ENCODE data around the gene CBFA2T3.
"Not testable (repeated sequence)": the region's sequence is repeated elsewhere in the genome, so short reads cannot be mapped to it uniquely, and the experiment has no call there.

The CBFA2T3 gene

DNA sequence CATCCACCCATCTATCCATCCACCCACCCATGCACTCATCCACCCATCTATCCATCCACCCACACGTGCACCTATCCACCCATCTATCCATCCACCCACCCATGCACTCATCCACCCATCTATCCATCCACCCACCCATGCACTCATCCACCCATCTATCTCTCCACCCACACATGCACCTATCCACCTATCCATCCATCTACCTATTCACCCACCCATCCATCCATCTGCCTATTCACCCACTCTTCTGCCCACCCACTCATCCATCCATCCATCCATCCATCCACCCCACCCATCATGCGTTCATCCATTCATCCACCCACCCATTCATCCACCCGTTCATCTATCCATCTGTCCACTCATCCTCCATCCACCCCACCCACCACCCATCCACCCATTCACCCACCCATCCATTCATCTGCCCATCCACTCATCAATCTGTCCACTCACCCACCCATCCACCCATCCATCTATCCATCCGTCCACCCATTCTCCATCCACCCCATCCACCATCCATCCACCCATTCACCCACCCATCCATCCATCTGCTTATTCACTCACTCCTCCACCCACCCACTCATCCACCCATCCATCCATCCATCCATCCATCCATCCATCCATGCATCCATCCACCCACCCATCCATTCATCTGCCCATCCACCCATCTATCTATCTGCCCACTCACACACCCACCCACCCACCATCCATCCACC, 35.1 kb upstream of the CBFA2T3 start:
- no peak for DNase-seq

DNA sequence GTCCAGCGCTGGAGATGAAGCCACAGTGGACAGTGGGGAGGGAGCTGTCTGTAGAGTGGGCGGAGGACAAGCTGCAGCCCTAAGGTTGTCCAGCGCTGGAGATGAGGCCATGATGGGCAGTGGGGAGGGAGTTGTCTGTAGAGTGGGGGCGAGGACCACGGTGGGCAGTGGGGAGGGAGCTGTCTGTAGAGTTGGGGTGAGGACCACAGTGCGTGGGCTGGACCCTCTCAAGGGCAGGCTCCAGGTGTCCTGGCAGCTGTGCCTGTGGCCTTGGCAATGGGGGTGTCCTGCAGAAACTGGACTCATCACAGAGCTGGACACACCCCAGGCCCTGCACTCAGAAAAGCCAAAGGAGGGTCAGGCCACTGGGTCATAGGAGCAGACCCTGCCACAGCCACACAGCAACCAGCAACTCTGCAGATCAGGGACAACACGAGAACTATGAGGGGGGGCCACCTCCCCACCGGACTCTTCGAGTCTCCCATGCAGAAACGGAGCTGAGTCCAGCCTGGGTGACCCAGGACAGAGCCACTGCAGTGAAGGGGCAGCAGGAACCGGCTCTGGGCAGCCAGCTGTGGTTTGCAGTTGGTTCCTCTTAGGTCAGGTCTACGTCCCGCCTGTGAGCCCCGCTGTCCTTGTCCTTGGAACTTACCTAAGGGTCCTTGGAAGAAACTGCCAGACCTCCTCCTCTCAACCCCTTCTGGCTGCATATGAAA, 33.4 kb upstream of the CBFA2T3 start:
- no peak for DNase-seq

DNA sequence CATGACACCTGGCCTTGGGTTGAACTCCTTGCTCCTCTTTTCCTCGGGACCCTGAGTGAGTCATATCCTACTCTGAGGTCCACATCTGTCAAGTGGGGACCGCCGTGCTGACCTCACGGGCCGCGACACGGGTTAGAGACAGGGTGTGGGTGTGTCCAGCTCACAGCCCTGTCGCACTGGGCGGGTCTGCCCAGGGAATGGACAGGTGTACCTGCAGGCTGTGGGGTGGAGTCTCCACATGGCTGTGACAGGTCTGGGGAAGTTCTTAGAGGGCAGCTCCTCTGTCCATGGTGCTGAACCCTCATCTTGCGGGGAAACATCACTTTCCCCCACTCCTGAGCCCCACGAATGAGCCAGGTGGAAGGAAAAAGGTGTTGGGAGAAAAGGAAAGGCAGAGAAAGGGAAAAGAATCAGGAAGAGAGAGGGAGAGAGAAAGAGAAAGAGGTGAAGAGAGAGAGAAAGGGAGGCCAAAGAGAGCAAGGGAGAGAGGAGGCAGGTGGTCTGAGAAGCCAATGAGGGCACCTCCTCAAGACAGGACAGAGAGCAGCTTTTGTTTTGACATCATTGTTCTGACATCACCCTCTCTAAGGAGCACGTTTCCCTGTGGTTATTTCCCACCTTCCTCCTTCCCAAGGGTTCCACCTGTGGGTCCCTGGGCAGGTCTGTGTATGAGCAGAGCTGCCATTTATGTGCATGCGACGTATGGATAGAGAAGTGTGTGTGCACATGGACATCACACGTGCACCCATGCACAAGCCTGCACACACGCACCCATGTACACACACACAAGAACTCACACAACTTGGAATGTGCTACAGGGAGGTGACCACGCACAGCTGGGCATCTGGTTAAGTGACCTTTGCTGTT, 32.6 kb upstream of the CBFA2T3 start:
- DNase-seq: no peak

DNA sequence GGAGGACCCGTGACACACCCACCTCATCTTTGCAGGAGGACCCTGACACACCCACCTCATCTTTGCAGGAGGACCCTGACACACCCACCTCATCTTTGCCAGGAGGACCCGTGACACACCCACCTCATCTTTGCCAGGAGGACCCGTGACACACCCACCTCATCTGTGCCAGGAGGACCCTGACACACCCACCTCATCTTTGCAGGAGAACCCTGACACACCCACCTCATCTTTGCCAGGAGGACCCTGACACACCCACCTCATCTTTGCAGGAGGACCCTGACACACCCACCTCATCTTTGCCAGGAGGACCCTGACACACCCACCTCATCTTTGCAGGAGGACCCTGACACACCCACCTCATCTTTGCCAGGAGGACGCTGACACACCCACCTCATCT, 31.8 kb upstream of the CBFA2T3 start:
- DNase-seq: not testable (repeated sequence)

DNA sequence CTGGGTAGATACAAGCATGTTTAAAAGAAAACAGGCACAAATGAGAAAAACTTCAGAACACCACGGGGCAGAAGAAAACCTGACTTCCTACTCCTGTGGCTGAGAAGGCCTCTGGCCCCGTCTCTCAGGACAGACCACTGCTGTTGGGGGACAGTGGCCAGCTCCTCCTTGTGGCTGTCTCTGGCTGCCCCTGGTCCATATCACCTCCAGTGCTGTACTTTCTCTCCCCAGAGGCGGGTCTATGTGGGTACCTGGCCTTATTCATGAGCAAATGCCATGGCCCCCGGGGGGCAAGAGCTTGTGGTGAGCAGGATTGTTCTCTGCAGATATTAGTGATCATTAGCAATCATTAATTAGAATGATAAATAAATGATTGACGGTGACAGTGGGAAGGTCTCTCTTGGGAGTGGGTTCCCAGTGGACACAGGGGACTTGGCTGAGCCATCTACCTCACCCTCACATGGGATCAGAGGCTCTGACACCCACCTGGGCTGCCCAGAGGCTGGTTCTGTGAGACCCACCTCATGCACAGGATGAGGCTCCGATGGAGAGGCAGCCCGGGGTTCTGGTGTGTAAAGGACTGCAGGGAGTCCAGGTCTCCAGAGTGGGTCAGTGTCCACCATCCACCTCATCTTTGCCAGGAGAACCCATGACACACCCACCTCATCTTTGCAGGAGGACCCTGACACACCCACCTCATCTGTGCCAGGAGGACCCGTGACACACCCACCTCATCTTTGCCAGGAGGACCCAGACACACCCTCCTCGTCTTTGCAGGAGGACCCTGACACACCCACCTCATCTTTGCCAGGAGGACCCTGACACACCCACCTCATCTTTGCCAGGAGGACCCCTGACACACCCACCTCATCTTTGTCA, 30.6 kb upstream of the CBFA2T3 start:
- no peak for DNase-seq

DNA sequence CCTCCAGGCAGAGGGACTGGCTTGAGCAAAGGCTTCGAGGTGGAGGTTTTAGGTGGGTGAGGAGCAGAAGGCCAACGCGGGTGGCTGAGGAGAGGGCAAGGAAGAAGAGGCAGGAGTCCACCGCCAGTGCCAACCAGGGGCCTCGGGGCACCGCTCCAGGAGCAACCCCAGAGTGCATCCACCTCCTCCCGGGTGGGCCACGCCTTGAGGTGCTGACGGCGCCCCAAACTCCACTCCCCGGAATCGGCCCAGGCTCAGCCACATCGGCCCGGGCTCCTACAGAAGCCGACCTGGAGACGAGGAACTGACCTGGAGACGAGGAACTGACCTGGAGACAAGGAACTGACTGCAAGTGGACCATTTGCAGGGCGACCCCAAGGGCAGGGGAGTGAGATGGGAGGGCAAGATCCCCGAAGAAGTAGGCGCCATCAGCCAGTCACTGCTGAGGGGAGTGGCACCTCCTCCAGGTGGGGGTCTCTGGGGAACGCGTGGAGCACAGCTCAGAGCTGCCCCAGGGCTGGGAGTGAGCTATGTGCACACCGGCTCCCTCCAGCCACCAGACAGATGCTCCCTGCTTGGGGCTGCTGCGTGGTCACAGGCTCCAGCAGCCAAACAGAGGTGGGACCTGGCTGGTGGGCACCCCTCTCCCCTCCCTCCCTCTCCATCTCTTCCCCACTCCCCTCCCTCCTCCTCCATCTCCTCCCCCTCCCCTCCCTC, 29.2 kb upstream of the CBFA2T3 start:
- DNase-seq: no peak

DNA sequence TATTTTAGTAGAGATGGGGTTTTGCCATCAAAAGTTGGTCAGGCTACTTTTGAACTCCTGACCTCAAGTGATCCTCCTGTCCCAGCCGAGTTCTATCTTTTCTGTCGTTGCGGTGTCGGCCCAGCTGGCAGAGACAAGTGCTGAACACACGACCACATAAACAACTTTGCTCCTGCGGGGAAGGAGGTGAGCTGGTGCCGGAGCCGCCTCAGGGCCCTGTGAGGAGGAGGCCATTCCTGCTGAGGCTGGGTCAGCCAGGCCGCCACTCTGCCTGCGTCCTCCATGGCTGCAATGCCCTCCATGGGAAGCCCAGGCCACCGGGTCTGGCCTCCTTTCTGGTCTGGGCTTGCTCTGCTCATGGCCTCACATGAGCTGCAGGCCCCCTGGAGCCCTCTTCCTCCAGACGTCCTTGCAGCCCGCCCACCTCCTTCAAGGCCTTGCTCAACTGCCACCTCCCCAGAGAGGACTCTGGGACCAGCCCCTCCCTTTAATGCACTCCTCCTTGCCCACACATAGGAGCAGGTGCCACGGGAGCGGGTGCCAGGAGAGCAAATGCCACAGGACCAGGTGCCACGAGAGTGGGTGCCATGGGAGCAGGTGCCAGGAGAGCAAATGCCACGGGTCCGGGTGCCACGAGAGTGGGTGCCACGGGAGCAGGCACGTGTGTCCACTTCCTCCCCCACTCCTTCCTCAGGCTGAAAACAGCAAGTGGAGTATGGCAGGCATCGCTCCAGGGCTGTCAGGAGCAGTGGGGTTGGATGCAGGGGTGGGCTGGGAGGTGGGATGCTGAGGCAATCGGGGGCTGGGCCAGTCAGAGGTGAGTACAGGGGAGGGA, 28.4 kb upstream of the CBFA2T3 start:
- no peak for DNase-seq

DNA sequence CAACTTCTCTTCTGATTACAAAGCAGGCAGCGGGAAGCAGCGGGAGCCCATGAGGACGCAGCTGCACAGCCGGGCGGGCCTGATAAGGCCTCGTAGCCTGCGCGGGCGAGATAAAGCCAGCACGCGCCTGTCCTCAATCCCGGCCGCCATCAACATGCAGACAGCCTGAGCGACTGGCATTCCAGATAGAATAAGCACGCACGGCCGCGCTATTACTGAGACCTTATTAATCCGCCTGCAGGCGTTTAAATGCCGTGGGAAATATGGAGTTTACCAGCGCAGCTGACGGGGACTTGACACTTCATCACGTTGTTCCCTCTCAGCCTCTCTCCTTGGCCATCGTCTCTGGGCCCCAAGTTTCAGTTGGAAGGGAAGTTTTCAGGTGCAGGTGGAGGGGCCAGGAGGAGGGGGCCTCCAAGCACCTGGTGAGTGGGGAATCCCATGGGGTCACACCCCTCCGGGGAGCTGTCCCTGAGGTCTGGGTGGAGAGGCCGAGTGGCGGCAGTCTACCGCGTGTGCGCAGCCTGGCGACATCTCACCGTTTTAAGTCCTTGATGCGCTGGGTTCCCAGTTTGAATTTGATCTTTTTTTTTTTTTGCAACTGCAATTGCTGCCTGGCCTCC, 27.3 kb upstream of the CBFA2T3 start:
- no peak for DNase-seq

DNA sequence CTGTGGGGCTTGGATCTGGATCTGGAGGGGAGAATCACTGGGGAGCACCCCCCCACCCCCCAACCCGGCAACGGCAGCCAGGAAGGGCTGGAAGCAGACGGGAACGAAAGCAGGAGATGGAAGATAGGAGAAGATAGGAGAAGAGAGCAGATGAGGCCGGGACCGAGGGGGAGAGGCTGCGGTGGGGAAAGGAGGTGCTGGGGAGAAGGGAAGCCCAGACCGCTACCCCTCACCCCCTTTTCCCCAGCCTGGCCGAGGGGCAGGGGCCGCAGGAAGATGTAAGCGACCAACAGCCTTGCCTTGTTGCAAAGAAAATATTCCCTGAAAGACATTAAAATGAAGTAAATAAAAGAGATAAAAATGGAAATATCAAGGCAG, 26.8 kb upstream of the CBFA2T3 start:
- DNase-seq: no peak

DNA sequence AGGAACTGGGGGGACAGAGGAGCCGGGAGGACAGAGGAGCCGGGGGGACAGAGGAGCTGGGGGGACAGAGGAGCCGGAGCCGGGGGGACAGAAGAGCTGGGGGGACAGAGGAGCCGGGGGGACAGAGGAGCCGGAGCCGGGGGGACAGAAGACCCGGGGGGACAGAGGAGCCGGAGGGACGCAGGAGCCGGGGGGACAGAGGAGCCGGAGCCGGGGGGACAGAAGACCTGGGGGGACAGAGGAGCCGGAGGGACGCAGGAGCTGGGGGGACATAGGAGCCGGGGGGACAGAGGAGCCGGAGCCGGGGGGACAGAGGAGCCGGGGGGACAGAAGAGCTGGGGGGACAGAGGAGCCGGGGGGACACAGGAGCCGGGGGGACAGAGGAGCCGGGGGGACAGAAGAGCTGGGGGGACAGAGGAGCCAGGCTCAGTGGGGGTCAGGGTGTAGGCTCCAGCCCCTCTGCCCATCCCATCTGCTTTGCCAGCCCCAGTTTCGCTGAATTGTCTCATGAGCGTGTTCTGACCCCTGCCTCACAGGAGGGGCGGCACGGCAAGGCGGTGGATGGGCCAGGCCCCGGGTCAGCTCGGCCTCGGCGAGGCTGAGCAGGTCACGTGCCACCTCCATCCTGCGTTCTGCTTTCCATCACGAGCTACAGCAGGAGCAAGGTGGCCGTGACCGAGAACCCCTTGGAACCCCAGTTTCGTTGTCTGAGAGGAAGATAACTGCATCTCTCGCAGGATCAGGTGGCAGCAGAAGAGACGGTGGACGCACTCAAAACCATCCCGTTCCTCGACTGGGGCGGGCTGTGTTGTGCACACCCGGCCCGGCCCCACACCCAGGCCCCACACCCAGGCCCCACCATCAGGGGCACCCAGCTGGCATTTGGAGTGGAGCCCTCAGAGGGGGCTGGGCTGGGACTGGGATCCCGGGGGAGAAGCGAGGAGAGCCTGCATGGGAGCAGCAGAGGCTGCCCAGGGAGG, 26.1 kb upstream of the CBFA2T3 start:
- no peak for DNase-seq

DNA sequence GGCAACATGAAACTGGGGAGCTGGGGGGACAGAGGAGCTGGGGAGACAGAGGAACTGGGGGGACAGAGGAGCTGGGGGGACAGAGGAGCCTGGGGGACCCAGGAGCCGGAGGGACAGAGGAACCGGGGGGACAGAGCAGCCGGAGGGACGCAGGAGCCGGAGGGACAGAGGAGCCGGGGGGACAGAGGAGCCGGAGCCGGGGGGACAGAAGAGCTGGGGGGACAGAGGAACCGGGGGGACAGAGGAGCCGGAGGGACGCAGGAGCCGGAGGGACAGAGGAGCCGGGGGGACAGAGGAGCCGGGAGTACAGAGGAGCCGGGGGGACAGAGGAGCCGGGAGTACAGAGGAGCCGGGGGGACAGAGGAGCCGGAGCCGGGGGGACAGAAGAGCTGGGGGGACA, 25.1 kb upstream of the CBFA2T3 start:
- not testable (repeated sequence) for DNase-seq

DNA sequence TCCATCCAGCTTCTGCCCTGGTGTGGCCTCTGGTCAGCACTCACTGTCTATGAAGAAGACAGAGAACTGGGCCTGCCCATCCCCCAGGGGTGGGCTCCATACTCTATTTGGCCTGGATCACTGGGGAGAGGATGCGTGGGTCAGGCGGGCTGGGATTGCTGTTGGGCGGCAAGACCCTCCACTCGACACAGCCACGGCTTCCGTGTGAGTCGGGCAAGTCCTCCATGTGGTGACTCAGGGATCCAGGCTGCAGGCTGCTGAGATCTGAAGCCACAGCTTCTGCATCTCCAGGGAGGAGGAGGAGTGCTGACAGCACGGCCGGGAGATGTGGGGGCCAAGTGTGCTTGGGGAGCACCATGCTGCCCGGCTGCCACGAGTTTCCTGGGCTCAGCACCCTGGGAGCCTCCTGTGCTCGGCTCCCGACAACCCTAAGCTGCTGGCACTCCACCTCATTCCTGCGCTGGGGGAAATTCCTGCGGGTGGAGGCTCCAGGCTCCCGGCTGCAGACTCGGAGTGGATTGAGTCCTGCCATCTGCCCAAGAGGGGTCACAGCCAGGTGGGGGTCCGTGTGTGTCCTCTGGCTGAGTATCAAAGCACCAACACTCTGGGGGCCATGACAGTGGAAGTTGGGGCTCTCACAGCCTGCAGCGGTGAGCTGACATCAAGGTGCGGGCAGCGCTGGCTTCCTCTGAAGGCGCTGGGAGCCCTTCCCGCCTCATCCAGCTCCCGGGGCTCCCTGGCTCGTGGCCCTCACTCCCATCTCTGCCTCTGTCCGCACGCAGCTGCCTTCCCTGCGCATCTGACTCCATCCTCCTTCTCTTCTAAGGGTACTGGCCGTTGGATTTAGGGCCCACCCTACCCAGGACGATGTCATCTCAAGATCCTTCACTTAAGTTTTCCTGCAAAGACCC, 24.4 kb upstream of the CBFA2T3 start:
- no peak for DNase-seq

DNA sequence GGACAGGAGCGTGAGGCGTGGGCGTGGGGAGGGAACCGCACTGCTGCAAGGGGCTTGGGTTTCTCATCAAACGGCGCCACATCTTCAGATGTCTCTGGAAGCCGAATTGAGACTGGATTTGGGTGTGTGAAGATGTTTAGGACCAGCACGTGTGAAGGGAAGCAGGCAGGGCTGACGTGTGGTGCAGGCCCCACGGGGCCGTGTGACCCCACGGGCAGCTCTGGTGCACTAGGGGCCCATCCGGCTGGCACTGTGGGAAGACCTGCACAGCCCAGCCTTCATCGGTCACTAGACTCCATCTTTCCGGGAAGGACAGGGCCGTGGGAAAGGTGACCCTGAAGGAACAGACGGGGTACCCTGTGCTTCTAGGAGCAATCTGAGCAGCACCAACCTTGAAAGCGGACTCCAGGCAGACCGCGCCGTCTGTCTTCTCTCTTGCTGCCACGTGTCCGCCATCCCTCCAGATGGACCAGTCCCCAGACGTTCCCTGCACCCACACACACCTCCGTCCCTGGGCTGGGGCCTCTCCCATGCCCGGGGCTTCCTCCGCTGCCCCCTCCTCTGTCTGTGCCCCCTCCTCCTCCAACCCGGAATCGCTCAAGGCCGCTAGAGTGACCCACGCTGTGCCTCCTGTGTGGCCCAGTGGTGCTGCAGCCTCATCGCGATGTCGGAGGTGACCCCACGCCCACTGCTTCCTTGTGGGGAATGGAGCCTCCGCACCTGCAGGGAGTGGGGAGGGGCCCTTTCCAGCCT, 23.4 kb upstream of the CBFA2T3 start:
- no peak for DNase-seq

DNA sequence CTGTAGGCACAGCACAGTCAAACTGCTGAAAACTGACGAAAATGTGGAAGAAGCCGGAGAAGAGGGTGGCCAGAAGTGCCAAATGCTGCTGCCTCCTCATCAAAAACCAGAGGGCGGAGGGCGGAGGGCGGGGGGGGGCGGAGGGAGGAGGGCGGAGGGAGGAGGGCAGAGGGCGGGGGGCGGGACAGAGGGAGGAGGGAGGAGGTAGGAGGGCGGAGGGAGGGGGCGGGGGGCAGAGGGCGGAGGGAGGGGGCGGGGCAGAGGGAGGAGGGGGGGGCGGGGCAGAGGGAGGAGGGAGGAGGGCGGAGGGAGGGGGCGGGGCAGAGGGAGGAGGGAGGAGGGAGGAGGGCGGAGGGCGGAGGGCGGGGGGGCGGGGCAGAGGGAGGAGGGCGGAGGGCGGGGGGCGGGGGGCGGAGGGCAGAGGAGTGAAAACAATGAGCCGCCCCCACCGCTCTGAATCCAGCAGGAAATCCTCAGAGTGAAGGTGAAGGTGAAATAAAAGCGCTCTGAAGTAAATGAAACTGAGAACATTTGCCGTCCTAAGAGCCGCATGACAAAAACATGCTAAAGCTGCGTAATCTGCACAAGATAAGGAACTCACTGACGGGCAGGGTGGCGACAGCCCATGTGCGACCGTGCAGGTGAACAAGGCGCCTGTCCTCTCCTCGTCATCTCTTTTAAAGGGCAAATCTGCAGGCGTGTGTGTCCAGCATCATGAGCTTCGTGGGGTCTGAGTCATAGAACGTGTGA, 22.6 kb upstream of the CBFA2T3 start:
- no peak for DNase-seq

DNA sequence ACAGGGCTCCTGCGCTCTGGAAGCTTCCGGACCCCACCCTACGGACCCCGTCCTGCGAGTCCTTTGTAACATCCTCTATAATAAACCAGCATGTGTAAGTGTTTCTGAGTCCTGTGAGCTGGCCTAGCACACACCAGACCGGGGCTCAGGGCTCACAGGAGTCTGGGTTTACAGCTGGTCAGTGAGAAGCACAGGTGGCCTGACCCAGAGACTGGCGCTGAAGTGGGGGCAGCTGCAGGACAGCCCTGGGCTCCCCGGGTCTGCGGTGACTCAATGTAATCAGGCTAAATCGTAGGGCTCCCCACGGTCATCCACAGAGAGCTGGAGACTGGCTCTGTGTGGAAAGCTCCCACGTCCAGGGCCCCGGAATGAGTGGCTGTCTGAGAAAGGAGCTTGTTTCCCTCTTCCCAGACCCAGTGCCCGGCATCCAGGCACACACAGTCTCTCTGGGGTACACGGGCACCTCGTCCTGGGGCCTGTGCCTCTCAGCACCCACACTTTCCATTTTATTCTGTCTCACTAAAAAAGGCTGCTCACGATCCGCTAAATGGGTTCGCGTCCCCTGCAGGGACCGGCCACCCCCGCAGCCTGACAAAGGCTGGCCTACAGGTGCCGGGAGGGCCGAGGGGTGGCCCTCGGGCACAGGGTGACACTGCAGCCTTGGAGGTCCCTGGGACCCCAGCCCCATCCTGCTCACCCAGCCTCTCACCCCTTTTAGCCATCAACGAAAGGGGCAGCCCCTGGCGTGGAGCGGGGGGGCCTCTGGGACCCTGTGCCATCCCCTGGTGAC, 18.9 kb upstream of the CBFA2T3 start:
- DNase-seq: no peak

DNA sequence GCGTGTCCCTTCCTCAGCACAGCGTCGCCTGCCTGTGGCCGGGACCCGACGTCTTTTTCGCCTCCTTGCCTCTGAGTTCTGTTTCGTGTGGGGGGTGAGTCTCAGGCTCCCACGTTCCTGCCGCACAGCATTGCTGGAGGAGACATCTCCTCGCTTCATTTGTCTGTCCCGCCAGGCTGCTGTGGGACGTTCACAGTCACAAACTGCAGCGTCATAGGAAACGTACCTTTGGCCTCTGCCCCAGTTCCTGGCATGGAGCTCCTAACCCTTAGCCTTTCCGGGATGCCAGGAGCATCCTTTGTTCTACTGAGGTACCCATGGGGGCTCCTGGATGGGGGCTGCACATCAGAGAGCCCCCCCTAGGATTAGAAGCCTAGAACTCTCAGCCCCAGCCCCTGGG, 18.2 kb upstream of the CBFA2T3 start:
- DNase-seq: no peak

Data from NCI-H774 (cell line).